ENCODE data around the gene RUNX1.
A peak's percentile ranks its signal among the peaks of the same experiment; 100 is the strongest.

RUNX1 gene

GRCh38 chr21:34835526-34835925 is 213.6 kb downstream of the RUNX1 start:
- peak overlapping the region; percentile 93 for H3K27ac ChIP-seq (ENCODE audit: low read depth, low read length, severe bottlenecking)
- no peaks in the 10 kb centered on the region for H3K9me3 ChIP-seq (ENCODE audit: control insufficient read depth, low read length)
- no peak overlapping the region for H3K4me3 ChIP-seq (ENCODE audit: extremely low read depth, insufficient read depth, low read length, poor library complexity, severe bottlenecking)
- H3K36me3 ChIP-seq (ENCODE audit: control insufficient read depth, insufficient read depth, low read length): peaks cover 69% of the 10 kb centered on the region
- H3K4me1 ChIP-seq (ENCODE audit: control insufficient read depth, insufficient read depth, low read length, poor library complexity, severe bottlenecking): peaks cover 32% of the 10 kb centered on the region
- 65 to 66% methylated on average over 3 to 4 of the region's 6 CpGs for WGBS, 2 experiments (ENCODE audit: insufficient coverage in 2 of 2)

GRCh38 chr21:34834852-34835501 is 214.1 kb downstream of the RUNX1 start:
- 96 to 97% methylated on average over 7 to 9 of the region's 11 CpGs for WGBS, 2 experiments (ENCODE audit: insufficient coverage in 2 of 2)
- H3K4me1 ChIP-seq (ENCODE audit: control insufficient read depth, insufficient read depth, low read length, poor library complexity, severe bottlenecking): peaks cover 32% of the 10 kb centered on the region
- peaks cover 69% of the 10 kb centered on the region for H3K36me3 ChIP-seq (ENCODE audit: control insufficient read depth, insufficient read depth, low read length)
- H3K4me3 ChIP-seq (ENCODE audit: extremely low read depth, insufficient read depth, low read length, poor library complexity, severe bottlenecking): no peak overlapping the region
- no peak overlapping the region for H3K27ac ChIP-seq (ENCODE audit: low read depth, low read length, severe bottlenecking)
- H3K9me3 ChIP-seq (ENCODE audit: control insufficient read depth, low read length): no peaks in the 10 kb centered on the region

GRCh38 chr21:34834290-34834689 is 214.8 kb downstream of the RUNX1 start:
- H3K4me1 ChIP-seq (ENCODE audit: control insufficient read depth, insufficient read depth, low read length, poor library complexity, severe bottlenecking): peaks cover 32% of the 10 kb centered on the region
- H3K27ac ChIP-seq (ENCODE audit: low read depth, low read length, severe bottlenecking): no peak overlapping the region
- H3K4me3 ChIP-seq (ENCODE audit: extremely low read depth, insufficient read depth, low read length, poor library complexity, severe bottlenecking): no peak overlapping the region
- H3K9me3 ChIP-seq (ENCODE audit: control insufficient read depth, low read length): no peaks in the 10 kb centered on the region
- 97 to 100% methylated on average over 4 to 8 of the region's 9 CpGs for WGBS, 2 experiments (ENCODE audit: insufficient coverage in 2 of 2)
- peaks cover 69% of the 10 kb centered on the region for H3K36me3 ChIP-seq (ENCODE audit: control insufficient read depth, insufficient read depth, low read length)

- H3K4me3 ChIP-seq (ENCODE audit: extremely low read depth, insufficient read depth, low read length, poor library complexity, severe bottlenecking): no peak overlapping the region
- H3K4me1 ChIP-seq (ENCODE audit: control insufficient read depth, insufficient read depth, low read length, poor library complexity, severe bottlenecking): peaks cover 32% of the 10 kb centered on the region
- 94 to 98% methylated on average over 5 of the region's 5 CpGs for WGBS, 2 experiments (ENCODE audit: insufficient coverage in 2 of 2)
- peaks cover 77% of the 10 kb centered on the region for H3K36me3 ChIP-seq (ENCODE audit: control insufficient read depth, insufficient read depth, low read length)
- no peak overlapping the region for H3K27ac ChIP-seq (ENCODE audit: low read depth, low read length, severe bottlenecking)
- H3K9me3 ChIP-seq (ENCODE audit: control insufficient read depth, low read length): no peaks in the 10 kb centered on the region
Measured at GRCh38 chr21:34833465-34833864, 215.6 kb downstream of the RUNX1 start.

- H3K36me3 ChIP-seq (ENCODE audit: control insufficient read depth, insufficient read depth, low read length): peaks cover 99% of the 10 kb centered on the region
Measured at GRCh38 chr21:34830386-34831170, 218.5 kb downstream of the RUNX1 start.

GRCh38 chr21:34827445-34828235 is 221.5 kb downstream of the RUNX1 start:
- H3K27ac ChIP-seq (ENCODE audit: low read depth, low read length, severe bottlenecking): no peak overlapping the region

More at GRCh38 chr21:34830386-34831170, 218.5 kb downstream of the RUNX1 start:
- WGBS, 2 experiments (ENCODE audit: insufficient coverage in 2 of 2): 96 to 100% methylated on average over 4 to 8 of the region's 12 CpGs
- Histone ChIP-seq H3K4me1 (ENCODE audit: control insufficient read depth, insufficient read depth, low read length, poor library complexity, severe bottlenecking) (peaks cover 7% of the 10 kb centered on the region), H3K9me3 (ENCODE audit: control insufficient read depth, low read length) (peaks cover 6% of the 10 kb centered on the region), H3K4me3 (ENCODE audit: extremely low read depth, insufficient read depth, low read length, poor library complexity, severe bottlenecking) (no peak overlapping the region), H3K27ac (ENCODE audit: low read depth, low read length, severe bottlenecking) (no peak overlapping the region)

GRCh38 chr21:34826836-34827235 is 222.3 kb downstream of the RUNX1 start:
- peaks cover 6% of the 10 kb centered on the region for H3K9me3 ChIP-seq (ENCODE audit: control insufficient read depth, low read length)
- no peaks in the 10 kb centered on the region for H3K4me1 ChIP-seq (ENCODE audit: control insufficient read depth, insufficient read depth, low read length, poor library complexity, severe bottlenecking)
- no peak overlapping the region for H3K27ac ChIP-seq (ENCODE audit: low read depth, low read length, severe bottlenecking)
- H3K4me3 ChIP-seq (ENCODE audit: extremely low read depth, insufficient read depth, low read length, poor library complexity, severe bottlenecking): no peak overlapping the region
- H3K36me3 ChIP-seq (ENCODE audit: control insufficient read depth, insufficient read depth, low read length): peaks cover 98% of the 10 kb centered on the region
- 89 to 92% methylated on average over 3 of the region's 3 CpGs for WGBS, 2 experiments (ENCODE audit: insufficient coverage in 2 of 2)

More at GRCh38 chr21:34827445-34828235, 221.5 kb downstream of the RUNX1 start:
- 92 to 98% methylated on average over 5 of the region's 5 CpGs for WGBS, 2 experiments (ENCODE audit: insufficient coverage in 2 of 2)
- no peaks in the 10 kb centered on the region for H3K4me1 ChIP-seq (ENCODE audit: control insufficient read depth, insufficient read depth, low read length, poor library complexity, severe bottlenecking)
- peaks cover 98% of the 10 kb centered on the region for H3K36me3 ChIP-seq (ENCODE audit: control insufficient read depth, insufficient read depth, low read length)
- peaks cover 6% of the 10 kb centered on the region for H3K9me3 ChIP-seq (ENCODE audit: control insufficient read depth, low read length)
- no peak overlapping the region for H3K4me3 ChIP-seq (ENCODE audit: extremely low read depth, insufficient read depth, low read length, poor library complexity, severe bottlenecking)

- peaks cover 98% of the 10 kb centered on the region for H3K36me3 ChIP-seq (ENCODE audit: control insufficient read depth, insufficient read depth, low read length)
- H3K4me1 ChIP-seq (ENCODE audit: control insufficient read depth, insufficient read depth, low read length, poor library complexity, severe bottlenecking): no peaks in the 10 kb centered on the region
- WGBS, 2 experiments (ENCODE audit: insufficient coverage in 2 of 2): 95% methylated on average over 3 of the region's 3 CpGs; no CpG with 5 or more reads in 1 of the 2 experiments
- no peak overlapping the region for H3K4me3 ChIP-seq (ENCODE audit: extremely low read depth, insufficient read depth, low read length, poor library complexity, severe bottlenecking)
- H3K27ac ChIP-seq (ENCODE audit: low read depth, low read length, severe bottlenecking): no peak overlapping the region
- peaks cover 6% of the 10 kb centered on the region for H3K9me3 ChIP-seq (ENCODE audit: control insufficient read depth, low read length)
Measured at GRCh38 chr21:34825948-34826548, 223.1 kb downstream of the RUNX1 start.

GRCh38 chr21:34825101-34825500 is 224.0 kb downstream of the RUNX1 start:
- peaks cover 6% of the 10 kb centered on the region for H3K9me3 ChIP-seq (ENCODE audit: control insufficient read depth, low read length)
- no peak overlapping the region for H3K27ac ChIP-seq (ENCODE audit: low read depth, low read length, severe bottlenecking)
- peaks cover 98% of the 10 kb centered on the region for H3K36me3 ChIP-seq (ENCODE audit: control insufficient read depth, insufficient read depth, low read length)
- H3K4me3 ChIP-seq (ENCODE audit: extremely low read depth, insufficient read depth, low read length, poor library complexity, severe bottlenecking): no peak overlapping the region
- H3K4me1 ChIP-seq (ENCODE audit: control insufficient read depth, insufficient read depth, low read length, poor library complexity, severe bottlenecking): no peaks in the 10 kb centered on the region
- 100% methylated on average over 1 of the region's 3 CpGs for WGBS, 2 experiments (ENCODE audit: insufficient coverage in 2 of 2)

GRCh38 chr21:34824314-34824713 is 224.8 kb downstream of the RUNX1 start:
- Histone ChIP-seq H3K27ac (ENCODE audit: low read depth, low read length, severe bottlenecking) (no peak overlapping the region), H3K4me3 (ENCODE audit: extremely low read depth, insufficient read depth, low read length, poor library complexity, severe bottlenecking) (no peak overlapping the region), H3K36me3 (ENCODE audit: control insufficient read depth, insufficient read depth, low read length) (peaks cover 97% of the 10 kb centered on the region), H3K4me1 (ENCODE audit: control insufficient read depth, insufficient read depth, low read length, poor library complexity, severe bottlenecking) (no peaks in the 10 kb centered on the region), H3K9me3 (ENCODE audit: control insufficient read depth, low read length) (peaks cover 6% of the 10 kb centered on the region)
- no CpG with 5 or more reads among the region's 1 CpG for WGBS, 2 experiments (ENCODE audit: insufficient coverage in 2 of 2)
